Lung (tissue), 12 donors: Measurements from ENCODE around the gene NTRK3. TPM values are rescaled to one million over a fixed set of nuclear protein-coding genes. Genes with fewer than 3 reads are reported as not detected.
A peak's percentile ranks its signal among the peaks of the same experiment; 100 is the strongest.

Experiments
- ATAC-seq: fragments of 200-7000 bp; cut with Tn5 transposase; one replicate; pipeline ENCODE4 v1.9.1; 2020; ENCODE audit warnings: moderate number of reproducible peaks; ENCODE audit not compliant: insufficient read depth, low FRiP score
- DNase-seq, 3 donors: peaks; one replicate each; pipeline ENCODE4 v3.0.0-alpha.2; 2013 to 2017
- H3K27ac ChIP-seq, 2 donors: one replicate each; pipeline ENCODE4 v1.5.1; 2013; ENCODE audit warnings: mild to moderate bottlenecking in 2 of 2, moderate library complexity in 2 of 2, control low read depth in 1 of 2, inconsistent platforms in 1 of 2, low read depth in 1 of 2, low read length in 1 of 2
- H3K27me3 ChIP-seq, 3 donors: one replicate each; pipeline ENCODE4 v1.5.1; 2013; ENCODE audit warnings: low read length in 2 of 3; ENCODE audit not compliant: control insufficient read depth in 3 of 3, insufficient read depth in 3 of 3
- H3K36me3 ChIP-seq, 4 donors: one replicate each; pipeline ENCODE4 v1.5.1; 2013; ENCODE audit warnings: low read length in 4 of 4, mild to moderate bottlenecking in 1 of 4, moderate library complexity in 1 of 4; ENCODE audit not compliant: control insufficient read depth in 4 of 4, insufficient read depth in 4 of 4
- H3K4me1 ChIP-seq, 5 donors: one replicate each; pipeline ENCODE4 v1.5.1; 2013; ENCODE audit warnings: low read length in 5 of 5, mild to moderate bottlenecking in 2 of 5, moderate library complexity in 1 of 5; ENCODE audit not compliant: control insufficient read depth in 5 of 5, insufficient read depth in 5 of 5
- H3K4me3 ChIP-seq: one replicate; pipeline ENCODE4 v1.5.1; 2013; ENCODE audit warnings: mild to moderate bottlenecking, control low read depth, moderate library complexity
- H3K9ac ChIP-seq, 2 donors: one replicate each; pipeline ENCODE4 v1.5.1; 2013; ENCODE audit warnings: low read length in 2 of 2, control low read depth in 1 of 2; ENCODE audit not compliant: insufficient read depth in 1 of 2
- H3K9me3 ChIP-seq, 4 donors: one replicate each; pipeline ENCODE4 v1.5.1; 2013; ENCODE audit warnings: low read length in 3 of 4, mild to moderate bottlenecking in 1 of 4, moderate library complexity in 1 of 4; ENCODE audit not compliant: control insufficient read depth in 4 of 4, insufficient read depth in 3 of 4
- WGBS, 2 donors: extraction: QIAGEN DNeasy Blood & Tissue Kit; methylation state at CpG; one replicate each; pipeline ENCODE4 v1.1.7; 2013; 5-methylcytosine and 5-hydroxymethylcytosine counted together
- polyA plus RNA-seq, 2 donors: library from polyadenylated mRNA; stranded (reverse); fragments of 200-250 nt; gene quantifications; one replicate each; pipeline ENCODE4 v1.2.1, GENCODE V29; 2013
- total RNA-seq, 2 donors: library from RNA; depleted of rRNA in 1 of 2; stranded (reverse); fragments of >200 nt in 1 of 2; gene quantifications; one replicate each; pipeline ENCODE4 v1.2.1, GENCODE V29; 2014 to 2021
- TF ChIP-seq, protein P1 (sequence below): IDR thresholded peaks from 2 replicates; pipeline ENCODE4 v1.5.1; 2012; ENCODE audit warnings: mild to moderate bottlenecking; ENCODE audit errors: control extremely low read depth, extremely low read depth
- donor health status: control.
- donor health status: control.
- donor health status: Bipolar disorder and iron deficiency.
- donor health status: healthy.
- donor health status: DM: yes; HTN: yes; CAD: no.

Gene NTRK3
- total and polyA plus RNA-seq, 4 donors: 0.44 to 11.0 (median 4.2) TPM

DNA sequence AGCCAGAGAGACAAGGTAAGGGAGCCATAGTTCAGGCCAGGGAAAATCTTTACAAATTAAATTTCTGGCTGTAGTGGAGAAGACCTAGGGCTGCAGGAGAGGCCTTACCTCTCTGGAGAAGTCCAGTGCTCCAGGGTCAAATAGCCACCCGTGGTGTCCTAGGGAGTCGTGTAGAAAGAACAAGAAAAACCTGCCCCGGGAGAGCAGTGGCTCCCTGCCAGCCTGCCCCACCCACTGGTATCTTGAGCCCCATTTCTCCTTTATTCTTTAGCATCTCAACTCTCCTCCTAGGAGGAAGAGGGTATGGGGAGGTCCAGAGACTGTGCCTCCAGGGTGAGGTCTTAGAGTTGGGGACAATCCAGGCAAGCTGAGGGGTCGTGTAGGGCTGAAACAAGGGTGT is 32.1 kb upstream of the NTRK3 start:
- TF ChIP-seq, protein P1, sequence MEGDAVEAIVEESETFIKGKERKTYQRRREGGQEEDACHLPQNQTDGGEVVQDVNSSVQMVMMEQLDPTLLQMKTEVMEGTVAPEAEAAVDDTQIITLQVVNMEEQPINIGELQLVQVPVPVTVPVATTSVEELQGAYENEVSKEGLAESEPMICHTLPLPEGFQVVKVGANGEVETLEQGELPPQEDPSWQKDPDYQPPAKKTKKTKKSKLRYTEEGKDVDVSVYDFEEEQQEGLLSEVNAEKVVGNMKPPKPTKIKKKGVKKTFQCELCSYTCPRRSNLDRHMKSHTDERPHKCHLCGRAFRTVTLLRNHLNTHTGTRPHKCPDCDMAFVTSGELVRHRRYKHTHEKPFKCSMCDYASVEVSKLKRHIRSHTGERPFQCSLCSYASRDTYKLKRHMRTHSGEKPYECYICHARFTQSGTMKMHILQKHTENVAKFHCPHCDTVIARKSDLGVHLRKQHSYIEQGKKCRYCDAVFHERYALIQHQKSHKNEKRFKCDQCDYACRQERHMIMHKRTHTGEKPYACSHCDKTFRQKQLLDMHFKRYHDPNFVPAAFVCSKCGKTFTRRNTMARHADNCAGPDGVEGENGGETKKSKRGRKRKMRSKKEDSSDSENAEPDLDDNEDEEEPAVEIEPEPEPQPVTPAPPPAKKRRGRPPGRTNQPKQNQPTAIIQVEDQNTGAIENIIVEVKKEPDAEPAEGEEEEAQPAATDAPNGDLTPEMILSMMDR: no peak
- Histone ChIP-seq H3K36me3 (no peaks in the 10 kb centered on the region), H3K27me3 (peaks cover 0 to 16% (median 2%) of the 10 kb centered on the region in 3 donors), H3K4me3 (no peak overlapping the region), H3K9ac (no peak overlapping the region), H3K4me1 (peaks cover 0 to 13% (median 0%) of the 10 kb centered on the region in 5 donors), H3K9me3 (peaks cover 0 to 7% (median 0%) of the 10 kb centered on the region in 4 donors), H3K27ac (no peak overlapping the region)
- ATAC-seq (no peak), DNase-seq (no peak)
- 54 to 55% methylated on average over 4 of the region's 4 CpGs for WGBS, 2 donors

DNA sequence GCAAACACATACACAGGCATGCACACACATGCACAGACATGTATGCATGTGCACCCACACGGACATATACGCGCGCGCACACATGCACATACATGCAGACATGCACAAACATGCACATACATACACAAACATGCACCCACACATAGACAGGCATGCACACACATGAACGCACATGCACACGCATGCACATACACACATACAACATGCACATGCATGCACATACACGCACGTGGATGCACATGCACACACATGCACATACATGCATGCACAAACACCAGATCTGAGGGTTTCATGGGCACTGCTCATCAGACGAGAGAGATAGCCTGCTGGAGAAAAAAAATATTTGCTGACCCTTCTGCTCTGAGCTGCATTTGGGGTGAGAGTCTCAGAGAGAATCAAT is 31.7 kb upstream of the NTRK3 start:
- H3K9ac ChIP-seq: no peak overlapping the region
- no peak overlapping the region for H3K27ac ChIP-seq
- TF ChIP-seq, protein P1: no peak
- ATAC-seq (no peak), DNase-seq (no peak)
- peaks cover 0 to 15% (median 0%) of the 10 kb centered on the region in 5 donors for H3K4me1 ChIP-seq
- H3K9me3 ChIP-seq: peaks cover 0 to 7% (median 0%) of the 10 kb centered on the region in 4 donors
- H3K27me3 ChIP-seq: peaks cover 0 to 16% (median 2%) of the 10 kb centered on the region in 3 donors
- 86 to 88% methylated on average over 10 of the region's 10 CpGs for WGBS, 2 donors
- H3K4me3 ChIP-seq: no peak overlapping the region
- H3K36me3 ChIP-seq: no peaks in the 10 kb centered on the region

DNA sequence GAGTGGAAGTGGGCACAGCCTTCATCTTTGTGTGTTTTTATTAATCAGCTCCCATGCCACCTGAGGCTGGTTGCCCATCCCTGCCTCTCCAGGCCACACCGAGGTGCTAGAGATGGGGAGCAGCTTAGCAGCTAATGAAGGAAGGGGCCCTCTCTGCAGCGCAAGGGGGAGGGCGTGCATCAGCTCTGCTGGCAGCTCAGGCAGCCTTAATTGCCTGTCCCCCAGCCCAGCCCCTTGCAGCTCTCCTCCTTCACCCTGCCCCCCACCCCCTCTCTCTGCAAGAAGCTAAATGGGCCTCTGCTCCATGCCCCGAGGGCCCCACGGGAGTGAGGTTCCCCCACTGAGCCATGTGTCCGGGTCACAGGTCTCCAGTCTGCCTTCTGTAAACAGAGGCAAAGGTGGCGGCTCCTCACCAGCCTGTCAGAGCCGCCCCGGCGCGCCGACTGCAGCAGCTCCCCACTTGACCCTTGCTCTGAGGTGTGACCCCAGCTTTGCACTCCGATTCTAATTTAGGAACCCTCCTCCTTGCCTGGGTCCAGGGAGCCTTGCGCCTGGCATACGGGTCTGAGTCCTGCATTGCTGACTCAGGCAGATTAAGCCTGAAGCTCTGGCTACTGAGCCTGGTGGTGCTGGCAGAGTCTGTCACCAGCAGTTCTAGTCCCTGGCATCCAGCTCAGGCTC is 27.9 kb upstream of the NTRK3 start:
- Histone ChIP-seq H3K4me3 (no peak overlapping the region), H3K36me3 (no peaks in the 10 kb centered on the region), H3K9me3 (peaks cover 0 to 7% (median 0%) of the 10 kb centered on the region in 4 donors), H3K27ac (no peak overlapping the region), H3K27me3 (peaks cover 0 to 28% (median 4%) of the 10 kb centered on the region in 3 donors), H3K9ac (no peak overlapping the region), H3K4me1 (peaks cover 0 to 15% (median 0%) of the 10 kb centered on the region in 5 donors)
- TF ChIP-seq, protein P1: no peak
- 8% methylated on average over 13 to 15 of the region's 15 CpGs for WGBS, 2 donors
- DNase-seq (peak; percentile 5 to 33 (median 15)), ATAC-seq (no peak)

DNA sequence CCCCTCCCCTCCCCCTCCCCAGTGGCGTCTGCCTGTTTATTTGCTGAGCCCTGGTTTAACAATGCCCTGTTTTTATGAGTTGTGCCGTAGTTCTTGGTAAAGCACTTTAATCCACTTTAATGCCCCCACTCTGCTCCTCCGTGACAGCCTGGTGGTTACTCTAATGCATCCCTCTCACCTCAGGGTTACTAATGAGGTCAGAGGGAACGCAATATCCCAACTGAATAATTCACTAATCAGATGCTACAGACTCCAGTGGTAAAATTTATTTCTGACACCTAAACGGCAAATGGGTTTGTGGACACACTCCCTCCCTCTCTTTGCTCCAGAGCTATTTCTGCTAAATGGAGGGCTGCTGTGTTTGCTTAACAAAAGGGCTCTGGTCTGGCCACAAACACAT is 26.1 kb upstream of the NTRK3 start:
- Histone ChIP-seq H3K9me3 (peaks cover 0 to 4% (median 0%) of the 10 kb centered on the region in 4 donors), H3K27me3 (peaks cover 0 to 33% (median 6%) of the 10 kb centered on the region in 3 donors), H3K36me3 (no peaks in the 10 kb centered on the region), H3K4me1 (peaks cover 0 to 15% (median 0%) of the 10 kb centered on the region in 5 donors), H3K9ac (no peak overlapping the region), H3K4me3 (no peak overlapping the region), H3K27ac (no peak overlapping the region)
- DNase-seq (no peak), ATAC-seq (no peak)
- 17 to 27% methylated on average over 5 of the region's 5 CpGs for WGBS, 2 donors
- TF ChIP-seq, protein P1: no peak
